ENCODE measurements around the gene IFT27.
"Not testable (repeated sequence)": the region's sequence is repeated elsewhere in the genome, so short reads cannot be mapped to it uniquely, and the experiment has no call there.

Gene IFT27

DNA sequence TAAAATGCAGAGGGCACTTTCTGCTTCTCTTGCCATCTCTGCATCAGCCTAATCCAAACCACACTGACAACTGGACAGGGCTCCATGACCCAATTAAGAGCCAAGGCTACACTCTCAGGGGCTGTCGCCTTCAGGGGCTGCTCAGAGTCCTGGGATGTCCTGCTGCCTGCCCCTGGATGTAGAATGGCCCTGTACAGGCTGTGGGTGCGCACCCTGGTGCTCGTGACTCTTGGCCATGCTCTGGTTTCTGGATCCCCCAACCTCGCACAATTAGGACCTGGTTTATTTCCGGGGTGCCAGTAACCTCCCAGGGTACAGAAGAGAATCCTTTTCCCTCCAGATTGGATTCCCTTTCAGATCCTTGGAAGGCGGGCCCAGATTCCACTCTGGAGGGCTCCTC is 11.3 kb downstream of the IFT27 start:
- no peak for DNase-seq

DNA sequence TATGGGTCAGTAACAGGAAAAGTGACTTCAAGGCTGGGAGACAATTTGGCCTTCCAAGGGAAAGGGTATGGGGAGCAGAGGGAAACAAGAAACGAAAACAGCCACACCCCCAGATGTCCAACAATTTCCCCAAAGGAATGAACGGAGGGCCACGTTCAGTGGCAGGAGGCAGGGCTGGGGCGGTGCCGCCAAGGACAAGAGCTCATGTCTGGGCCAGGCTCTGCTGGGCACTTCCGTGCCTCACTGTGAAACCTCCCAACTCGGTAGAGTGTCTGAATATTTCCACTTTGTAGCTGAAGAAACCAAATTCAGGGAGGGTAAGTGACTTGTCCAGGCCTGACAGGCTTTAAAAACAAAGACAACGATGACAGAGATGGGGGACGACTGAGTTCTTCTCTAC is 11.9 kb downstream of the IFT27 start:
- no peak for DNase-seq

GRCh38 chr22:36763576-36763975 is 12.3 kb downstream of the IFT27 start:
- no peak for DNase-seq

DNA sequence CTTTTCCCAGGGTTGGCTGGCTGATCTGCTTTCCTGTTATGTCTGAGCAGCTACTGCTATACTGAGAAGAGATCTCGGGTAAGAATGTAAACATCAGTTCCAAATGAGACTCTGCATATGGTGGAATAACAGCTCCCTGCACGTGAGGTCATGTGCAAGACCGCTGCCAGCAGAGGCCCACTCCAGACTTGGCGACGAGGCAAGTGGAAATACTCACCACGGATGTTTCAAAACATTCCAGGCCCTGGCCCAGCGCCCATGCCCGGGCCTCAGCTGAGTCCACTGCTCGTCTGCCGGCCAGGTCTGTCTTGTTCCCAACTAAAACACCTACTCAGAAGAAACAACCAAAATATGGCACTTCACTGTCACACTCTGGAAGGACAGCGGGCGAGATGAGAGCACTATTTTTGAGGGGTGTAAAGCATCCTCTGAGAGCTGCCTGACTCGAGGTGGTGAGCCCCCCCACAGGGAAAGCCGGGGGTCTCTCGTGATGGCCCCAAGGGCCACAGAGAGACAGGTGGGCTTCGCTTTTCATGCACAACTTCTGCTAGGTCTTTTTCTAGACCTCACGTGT is 13.1 kb downstream of the IFT27 start:
- DNase-seq = no peak

- DNase-seq = no peak
Measured at GRCh38 chr22:36761553-36762240, 14.2 kb downstream of the IFT27 start.

GRCh38 chr22:36760786-36761185 is 15.1 kb downstream of the IFT27 start:
- no peak for DNase-seq

DNA sequence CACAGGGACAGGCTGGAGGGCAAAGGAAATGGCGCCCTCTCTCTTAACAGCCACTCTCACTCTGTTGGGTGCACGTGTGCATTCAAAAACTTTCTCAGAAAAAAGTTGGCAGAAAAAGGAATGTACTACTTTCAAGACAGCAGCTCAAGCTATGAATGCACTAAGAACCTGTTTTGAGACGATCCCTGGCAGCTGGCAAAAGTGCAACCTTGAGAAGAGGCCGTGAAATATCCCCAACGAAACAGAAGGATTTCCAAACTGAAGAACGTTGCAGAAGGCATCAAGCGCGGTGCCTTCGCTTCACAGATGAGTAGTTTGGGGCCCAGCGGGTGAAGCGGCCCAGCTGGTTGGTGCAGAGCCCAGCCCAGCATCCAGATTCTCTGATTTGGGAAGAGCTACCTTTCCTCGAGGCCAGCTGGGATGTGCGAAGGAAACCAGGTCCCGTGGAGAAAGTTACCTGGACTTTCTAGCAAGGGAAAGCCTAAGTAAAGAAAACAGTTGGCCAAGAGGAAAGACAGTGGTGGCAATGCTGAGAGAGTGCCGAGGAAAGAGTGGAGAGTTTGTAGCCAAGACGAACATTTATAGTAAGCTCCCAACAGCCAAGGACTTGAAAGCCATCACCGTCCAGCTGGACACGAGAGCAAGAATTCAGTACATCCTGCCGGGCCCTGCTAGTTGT is 16.3 kb downstream of the IFT27 start:
- DNase-seq = no peak

DNA sequence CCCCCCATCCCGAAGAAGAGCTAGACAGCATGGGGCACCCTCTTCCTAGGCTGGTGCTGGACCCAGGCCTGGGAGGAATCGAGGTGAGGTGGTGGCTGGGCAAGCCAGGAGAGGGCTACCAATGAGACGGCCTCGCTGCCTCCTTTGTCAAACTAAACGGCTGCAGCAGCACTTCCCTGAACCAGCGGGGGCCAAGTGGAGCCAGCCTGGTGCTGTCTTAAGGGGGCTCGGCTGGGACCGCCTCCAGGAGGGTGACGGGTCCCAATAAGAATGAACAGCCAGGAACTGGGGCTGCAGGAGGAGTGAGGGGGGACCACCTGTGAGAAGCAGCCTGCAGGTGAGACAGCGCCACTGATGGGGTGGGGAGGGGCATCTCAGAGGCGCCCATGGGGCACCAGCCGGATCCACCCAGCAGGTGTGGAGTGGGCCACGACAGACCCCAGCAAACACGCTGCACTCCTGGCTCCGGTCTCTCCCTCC is 17.1 kb downstream of the IFT27 start:
- DNase-seq = no peak

DNA sequence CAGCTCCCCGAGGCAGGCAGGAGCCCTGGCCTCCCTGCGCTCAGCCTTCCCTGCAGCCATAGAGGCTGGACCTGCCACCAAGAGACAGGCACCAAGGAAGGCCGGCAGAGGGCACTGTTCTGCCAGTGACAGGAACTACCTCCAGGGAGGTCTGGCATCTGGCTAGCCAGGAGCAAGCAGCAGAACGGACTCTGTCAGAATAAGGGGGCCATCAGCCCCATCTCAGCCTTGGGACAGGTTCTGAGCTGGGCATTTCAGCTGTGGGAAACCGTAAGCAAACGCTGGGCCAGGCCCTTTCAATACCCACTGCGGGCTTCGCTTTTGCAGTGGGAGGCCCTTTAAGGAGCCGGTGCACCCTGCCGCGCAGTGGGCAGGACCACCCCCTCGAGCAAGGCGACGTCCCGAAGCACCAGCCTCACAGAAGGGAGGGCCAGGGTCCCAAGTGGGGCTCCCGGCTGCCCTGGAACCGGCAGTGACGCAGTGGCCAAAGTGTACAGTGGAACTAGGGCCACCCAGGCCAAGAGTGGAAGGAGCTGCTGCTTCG is 18.2 kb downstream of the IFT27 start:
- DNase-seq = peak; percentile 20

- DNase-seq = no peak
Measured at GRCh38 chr22:36756746-36757655, 18.9 kb downstream of the IFT27 start.

GRCh38 chr22:36756031-36756430 is 19.9 kb downstream of the IFT27 start:
- no peak for DNase-seq

GRCh38 chr22:36755316-36755715 is 20.6 kb downstream of the IFT27 start:
- no peak for DNase-seq

DNA sequence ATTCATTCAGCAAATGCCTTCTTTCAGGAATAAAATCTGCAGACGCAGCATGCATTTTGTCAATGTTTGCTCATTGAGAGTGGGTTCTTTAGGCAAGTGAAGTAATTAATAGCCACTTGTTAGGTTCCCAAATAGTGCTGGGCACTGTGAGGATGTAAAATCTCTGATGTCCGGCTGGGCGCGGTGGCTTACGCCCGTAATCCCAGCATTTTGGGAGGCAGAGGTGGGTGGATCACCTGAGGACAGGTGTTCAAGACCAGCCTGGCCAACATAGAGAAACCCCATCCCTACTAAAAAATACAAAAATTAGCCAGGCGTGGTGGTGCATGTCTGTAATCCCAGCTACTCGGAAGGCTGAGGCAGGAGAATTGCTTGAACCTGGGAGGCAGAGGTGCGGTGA is 21.0 kb downstream of the IFT27 start:
- DNase-seq = not testable (repeated sequence)

DNA sequence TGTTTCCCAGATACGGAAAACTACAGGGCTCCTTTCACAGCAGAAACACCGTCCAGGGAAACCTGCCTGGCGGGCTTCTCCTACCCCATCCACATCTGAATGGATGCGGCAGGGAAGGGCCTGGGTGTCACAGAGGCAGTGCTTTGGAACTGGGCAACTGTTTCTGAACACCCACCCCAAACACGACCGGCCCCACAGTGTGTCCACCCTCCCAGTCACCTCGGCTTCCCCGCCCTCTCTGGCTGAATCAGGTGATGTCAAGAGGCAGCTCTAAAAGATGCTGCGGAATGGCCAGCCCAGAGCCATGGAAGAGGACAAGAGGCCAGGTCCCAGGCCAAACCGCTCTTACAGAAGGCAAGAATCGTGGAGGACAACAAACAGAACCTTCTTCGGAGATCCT is 22.0 kb downstream of the IFT27 start:
- DNase-seq = no peak

GRCh38 chr22:36753120-36753802 is 22.7 kb downstream of the IFT27 start:
- DNase-seq = no peak

- no peak for DNase-seq
Measured at GRCh38 chr22:36746375-36746970, 29.4 kb downstream of the IFT27 start.

DNA sequence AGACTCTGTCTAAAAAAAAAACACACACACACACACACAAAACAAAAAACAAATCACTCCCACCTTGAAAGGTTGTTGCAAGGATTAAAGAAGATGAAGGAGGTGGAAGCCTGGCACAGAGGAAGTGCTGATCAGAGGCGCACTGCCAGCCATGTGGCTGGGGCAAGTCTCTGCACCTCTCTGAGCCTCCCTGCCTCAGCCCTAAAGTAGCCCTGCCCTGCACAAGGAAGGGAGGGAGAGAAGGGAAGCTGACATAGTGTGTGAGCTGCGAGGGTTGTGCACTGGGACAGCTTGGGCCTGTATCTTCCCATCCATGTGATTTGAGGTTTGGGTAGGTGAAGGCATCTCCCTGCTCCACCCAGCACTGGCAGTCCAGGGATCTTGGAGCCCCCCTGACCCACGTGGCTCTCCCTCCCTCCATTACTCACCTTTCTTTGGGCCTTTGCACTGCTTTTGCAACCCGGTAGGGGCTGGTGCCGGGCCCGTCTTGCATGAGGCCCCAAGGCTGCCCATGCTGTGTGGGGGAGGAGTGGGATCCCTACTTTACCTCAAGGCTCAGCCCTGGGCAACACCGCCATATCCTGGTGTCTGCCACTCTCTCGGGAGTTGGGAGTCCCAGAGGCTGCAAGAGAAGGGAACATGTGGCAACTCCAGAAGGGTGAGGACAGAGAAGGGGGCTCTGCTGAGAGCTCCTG is 30.5 kb downstream of the IFT27 start:
- no peak for DNase-seq

GRCh38 chr22:36744791-36745190 is 31.1 kb downstream of the IFT27 start:
- DNase-seq = no peak

DNA sequence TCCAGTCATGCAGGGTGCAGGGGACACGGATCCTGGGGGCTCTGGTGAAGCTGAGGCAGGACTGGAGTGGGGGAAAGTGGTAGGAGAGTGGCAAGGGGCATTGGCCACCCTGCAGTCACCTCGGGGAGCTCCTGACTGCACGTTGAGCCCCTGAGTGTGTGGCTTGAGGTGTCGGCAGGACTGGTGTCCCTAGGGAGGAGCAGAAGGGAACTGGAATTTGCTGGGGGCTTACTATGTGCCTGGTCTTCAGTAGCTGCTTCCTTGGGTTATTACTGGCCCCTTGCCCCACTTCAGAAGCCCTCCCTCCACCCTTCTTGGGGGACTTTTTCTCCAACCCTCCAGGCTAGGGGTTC is 31.5 kb downstream of the IFT27 start:
- DNase-seq = no peak

DNA sequence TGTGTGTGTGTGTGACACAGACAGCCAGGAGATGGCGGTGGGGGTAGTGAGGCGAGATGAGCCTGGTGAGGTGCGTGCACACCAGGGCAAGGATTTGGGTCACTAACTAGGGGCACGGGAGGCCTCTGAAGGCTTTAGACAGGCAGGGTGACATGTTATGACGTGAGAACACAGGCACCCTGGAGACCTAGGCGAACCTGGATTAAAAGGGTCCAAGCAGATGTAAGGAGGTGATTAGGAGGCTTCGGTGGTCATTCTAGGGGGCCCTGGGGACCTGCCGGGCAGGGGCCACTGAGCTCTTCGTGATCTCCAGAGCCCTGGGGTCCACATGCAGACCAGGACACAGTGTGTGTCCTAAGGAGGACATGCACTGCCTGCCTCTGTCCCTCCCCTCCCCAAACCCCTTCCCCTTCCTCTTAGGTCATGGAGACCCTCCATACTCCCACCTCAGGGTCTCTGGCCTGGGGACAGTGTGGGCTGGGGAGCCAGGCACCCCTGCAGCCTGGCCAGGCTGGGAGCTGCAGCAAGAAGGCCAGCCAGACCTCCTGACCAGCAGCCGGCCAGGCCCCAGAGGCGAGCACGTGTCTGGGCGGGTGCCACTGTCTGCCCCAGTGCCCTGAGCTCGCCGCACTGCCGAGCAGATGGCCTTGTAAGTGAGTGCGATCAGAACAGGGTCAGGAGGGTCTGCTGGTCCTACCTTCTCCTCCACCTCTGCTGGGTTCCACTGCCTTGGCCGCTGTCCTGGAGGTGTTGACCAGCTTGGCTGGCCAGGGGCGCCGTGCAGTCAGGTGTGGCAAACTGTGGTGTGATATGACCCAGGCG is 32.1 kb downstream of the IFT27 start:
- DNase-seq = no peak
